H9 (cell line): Measurements from ENCODE around the gene ADCY1. TPM values are rescaled to one million over a fixed set of nuclear protein-coding genes. Genes with fewer than 3 reads are reported as not detected.

Source experiments
- DNase-seq: peaks from one replicate; pipeline ENCODE4 v3.0.0-alpha.2; 2017
- H2AFZ ChIP-seq: one replicate; pipeline ENCODE4 v1.6.1; 2013; ENCODE audit warnings: mild to moderate bottlenecking, low read length, control low read depth, moderate library complexity
- H2AK5ac ChIP-seq: 2 replicates; pipeline ENCODE4 v1.6.1; 2013; ENCODE audit warnings: low read length, control low read depth, mixed read lengths; ENCODE audit not compliant: insufficient read length
- H2BK120ac ChIP-seq: one replicate; pipeline ENCODE4 v1.6.1; 2013; ENCODE audit warnings: low read depth, mild to moderate bottlenecking, low read length, control low read depth, inconsistent platforms; ENCODE audit not compliant: poor library complexity, severe bottlenecking
- H2BK12ac ChIP-seq: 2 replicates; pipeline ENCODE4 v1.6.1; 2013; ENCODE audit warnings: low read length, control low read depth, mixed read lengths, low read depth; ENCODE audit not compliant: insufficient read length
- H2BK15ac ChIP-seq: 2 replicates; pipeline ENCODE4 v1.6.1; 2013; ENCODE audit warnings: low read depth, low read length, control low read depth
- H2BK20ac ChIP-seq: one replicate; pipeline ENCODE4 v1.6.1; 2013; ENCODE audit warnings: low read depth, mild to moderate bottlenecking, low read length, control low read depth, inconsistent platforms; ENCODE audit not compliant: poor library complexity, severe bottlenecking
- H2BK5ac ChIP-seq: 2 replicates; pipeline ENCODE4 v1.6.1; 2013; ENCODE audit warnings: low read length, control low read depth, mixed read lengths; ENCODE audit not compliant: insufficient read length
- H3K14ac ChIP-seq: 2 replicates; pipeline ENCODE4 v1.6.1; 2013; ENCODE audit warnings: low read length, control low read depth; ENCODE audit not compliant: insufficient read depth
- H3K18ac ChIP-seq: 2 replicates; pipeline ENCODE4 v1.6.1; 2013; ENCODE audit warnings: low read depth, mild to moderate bottlenecking, mixed read lengths, low read length, control low read depth; ENCODE audit not compliant: insufficient read length
- H3K23ac ChIP-seq: 2 replicates; pipeline ENCODE4 v1.6.1; 2013; ENCODE audit warnings: low read length, control low read depth, mixed read lengths, low read depth; ENCODE audit not compliant: insufficient read length
- H3K23me2 ChIP-seq: 2 replicates; pipeline ENCODE4 v1.6.1; 2013; ENCODE audit warnings: low read depth, mild to moderate bottlenecking, mixed read lengths, low read length, control low read depth; ENCODE audit not compliant: insufficient read length, poor library complexity, severe bottlenecking
- H3K27ac ChIP-seq: 2 replicates; pipeline ENCODE4 v1.5.1; 2013; ENCODE audit warnings: low read length, control low read depth, mixed read lengths, low read depth; ENCODE audit not compliant: insufficient read length
- H3K27me3 ChIP-seq: 2 replicates; pipeline ENCODE4 v1.6.1; 2013; ENCODE audit warnings: low read length, control low read depth, inconsistent platforms; ENCODE audit not compliant: insufficient read depth
- H3K4ac ChIP-seq: 2 replicates; pipeline ENCODE4 v1.6.1; 2013; ENCODE audit warnings: low read depth, mild to moderate bottlenecking, control low read depth, inconsistent platforms, low read length, moderate library complexity
- H3K4me1 ChIP-seq: 2 replicates; pipeline ENCODE4 v1.6.1; 2013; ENCODE audit warnings: low read length, control low read depth, inconsistent platforms; ENCODE audit not compliant: insufficient read depth
- H3K4me2 ChIP-seq: 2 replicates; pipeline ENCODE4 v1.6.1; 2013; ENCODE audit warnings: low read length, control low read depth, mixed read lengths; ENCODE audit not compliant: insufficient read length, insufficient read depth
- H3K56ac ChIP-seq: 2 replicates; pipeline ENCODE4 v1.6.1; 2013; ENCODE audit warnings: low read depth, mild to moderate bottlenecking, mixed read lengths, low read length, control low read depth; ENCODE audit not compliant: insufficient read length
- H3K79me1 ChIP-seq: 2 replicates; pipeline ENCODE4 v1.6.1; 2013; ENCODE audit warnings: low read depth, mild to moderate bottlenecking, moderate library complexity, low read length, control low read depth, inconsistent platforms; ENCODE audit not compliant: insufficient read depth, poor library complexity, severe bottlenecking
- H3K79me2 ChIP-seq: 2 replicates; pipeline ENCODE4 v1.6.1; 2013; ENCODE audit warnings: low read length, control low read depth, inconsistent platforms; ENCODE audit not compliant: insufficient read depth
- H3K9ac ChIP-seq: 2 replicates; pipeline ENCODE4 v1.6.1; 2013; ENCODE audit warnings: low read length, control low read depth, mixed read lengths; ENCODE audit not compliant: insufficient read length; ENCODE audit errors: extremely low read depth
- H3K9me3 ChIP-seq: one replicate; pipeline ENCODE4 v1.6.1; 2013; ENCODE audit warnings: low read depth, low read length, inconsistent platforms; ENCODE audit not compliant: control insufficient read depth
- H3T11ph ChIP-seq: one replicate; pipeline ENCODE4 v1.6.1; 2013; ENCODE audit warnings: mild to moderate bottlenecking, low read length, control low read depth, inconsistent platforms
- H4K20me1 ChIP-seq: one replicate; pipeline ENCODE4 v1.6.1; 2013; ENCODE audit not compliant: control insufficient read depth, insufficient read length, insufficient read depth
- H4K5ac ChIP-seq: 2 replicates; pipeline ENCODE4 v1.6.1; 2013; ENCODE audit warnings: low read depth, mild to moderate bottlenecking, mixed read lengths, low read length, control low read depth; ENCODE audit not compliant: insufficient read length
- H4K8ac ChIP-seq: replicated peaks from 2 replicates; pipeline ENCODE4 v1.6.1; 2013; ENCODE audit warnings: low read length, control low read depth, mixed read lengths, low read depth; ENCODE audit not compliant: insufficient read length
- H4K91ac ChIP-seq: 2 replicates; pipeline ENCODE4 v1.6.1; 2013; ENCODE audit warnings: low read depth, mild to moderate bottlenecking, moderate library complexity, mixed read lengths, low read length, control low read depth; ENCODE audit not compliant: insufficient read length
- H3K27ac Mint-ChIP-seq, 3 experiments: 2 replicates in 2 of 3; 3 replicates in 1 of 3; pipeline ENCODE4 v1.8.0; 2020 to 2021; ENCODE audit warnings: mixed read lengths in 3 of 3, mild to moderate bottlenecking in 1 of 3, moderate library complexity in 1 of 3
- H3K27me3 Mint-ChIP-seq: 2 replicates; pipeline ENCODE4 v1.8.0; 2021; ENCODE audit warnings: low read depth, mild to moderate bottlenecking, moderate library complexity, mixed read lengths
- H3K36me3 Mint-ChIP-seq, 3 experiments: 2 replicates in 2 of 3; 3 replicates in 1 of 3; pipeline ENCODE4 v1.8.0; 2020 to 2021; ENCODE audit warnings: low read depth in 3 of 3, mixed read lengths in 3 of 3; ENCODE audit not compliant: insufficient read depth in 1 of 3
- H3K4me1 Mint-ChIP-seq, 2 experiments: 2 replicates each; pipeline ENCODE4 v1.8.0; 2020; ENCODE audit warnings: mixed read lengths in 2 of 2
- H3K4me3 Mint-ChIP-seq, 2 experiments: 2 replicates in 1 of 2; 3 replicates in 1 of 2; pipeline ENCODE4 v1.8.0; 2020 to 2021; ENCODE audit warnings: mild to moderate bottlenecking in 2 of 2, mixed read lengths in 2 of 2, moderate library complexity in 1 of 2
- H3K9me3 Mint-ChIP-seq, 2 experiments: 2 replicates in 1 of 2; 3 replicates in 1 of 2; pipeline ENCODE4 v1.8.0; 2020; ENCODE audit warnings: mild to moderate bottlenecking in 2 of 2, mixed read lengths in 2 of 2, moderate library complexity in 1 of 2
- WGBS: extraction: QIAGEN DNeasy Blood & Tissue Kit; methylation state at CpG from one replicate; pipeline ENCODE4 v1.1.7; 2013; ENCODE audit warnings: missing lambda C conversion rate, low lambda C conversion rate, mixed read lengths; ENCODE audit not compliant: insufficient read length; ENCODE audit errors: extremely low coverage; 5-methylcytosine and 5-hydroxymethylcytosine counted together
- total RNA-seq: library from RNA; stranded (reverse); gene quantifications from 2 replicates; pipeline ENCODE4 v1.2.1, GENCODE V29; 2021
- TF ChIP-seq, protein P1 (sequence below): fragments of 200-600 bp; sonication (generic); conservative IDR thresholded peaks from 3 replicates; pipeline ENCODE4 v1.8.0; 2021; ENCODE audit warnings: antibody characterized with exemption, mild to moderate bottlenecking

The ADCY1 gene
- total RNA-seq, 1 experiment from 2014 or later: 21.6 TPM

DNA sequence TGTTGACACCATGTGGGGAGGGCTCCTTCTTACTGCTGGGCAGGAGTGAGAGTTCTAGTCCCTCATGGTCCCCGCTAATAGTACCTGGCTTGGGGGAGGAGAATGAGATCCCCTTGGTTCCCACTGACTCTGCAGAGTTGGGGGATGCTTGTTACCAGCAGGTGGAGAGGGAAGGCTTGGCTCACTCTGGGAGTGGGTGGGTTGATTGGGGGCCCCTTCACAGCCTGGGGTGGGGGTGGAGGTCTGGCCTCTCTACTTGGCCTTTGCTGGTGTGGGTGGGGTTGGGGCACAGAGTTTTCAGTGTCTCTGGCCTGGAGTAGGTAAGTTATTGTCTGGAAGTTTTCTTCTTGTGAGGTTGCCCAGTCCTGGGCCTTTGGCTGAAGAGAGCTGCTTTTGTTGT is 31.9 kb downstream of the ADCY1 start:
- no peak overlapping the region for H3K23ac ChIP-seq
- H2BK20ac ChIP-seq: no peak overlapping the region
- no peak overlapping the region for H3T11ph ChIP-seq
- no peaks in the 10 kb centered on the region for H3K9me3 ChIP-seq
- no peak overlapping the region for H2BK5ac ChIP-seq
- no peaks in the 10 kb centered on the region for H3K27me3 ChIP-seq
- H3K4me1 ChIP-seq: no peaks in the 10 kb centered on the region
- H4K91ac ChIP-seq: no peak overlapping the region
- H3K4me2 ChIP-seq: no peak overlapping the region
- no peak overlapping the region for H3K27ac ChIP-seq
- H2AFZ ChIP-seq: no peak overlapping the region
- no peak overlapping the region for H2BK15ac ChIP-seq
- no peak overlapping the region for H2BK12ac ChIP-seq
- no peaks in the 10 kb centered on the region for H3K79me1 ChIP-seq
- H4K20me1 ChIP-seq: no peaks in the 10 kb centered on the region
- DNase-seq: no peak
- no CpG with 5 or more reads among the region's 1 CpG for WGBS
- TF ChIP-seq, protein P1, sequence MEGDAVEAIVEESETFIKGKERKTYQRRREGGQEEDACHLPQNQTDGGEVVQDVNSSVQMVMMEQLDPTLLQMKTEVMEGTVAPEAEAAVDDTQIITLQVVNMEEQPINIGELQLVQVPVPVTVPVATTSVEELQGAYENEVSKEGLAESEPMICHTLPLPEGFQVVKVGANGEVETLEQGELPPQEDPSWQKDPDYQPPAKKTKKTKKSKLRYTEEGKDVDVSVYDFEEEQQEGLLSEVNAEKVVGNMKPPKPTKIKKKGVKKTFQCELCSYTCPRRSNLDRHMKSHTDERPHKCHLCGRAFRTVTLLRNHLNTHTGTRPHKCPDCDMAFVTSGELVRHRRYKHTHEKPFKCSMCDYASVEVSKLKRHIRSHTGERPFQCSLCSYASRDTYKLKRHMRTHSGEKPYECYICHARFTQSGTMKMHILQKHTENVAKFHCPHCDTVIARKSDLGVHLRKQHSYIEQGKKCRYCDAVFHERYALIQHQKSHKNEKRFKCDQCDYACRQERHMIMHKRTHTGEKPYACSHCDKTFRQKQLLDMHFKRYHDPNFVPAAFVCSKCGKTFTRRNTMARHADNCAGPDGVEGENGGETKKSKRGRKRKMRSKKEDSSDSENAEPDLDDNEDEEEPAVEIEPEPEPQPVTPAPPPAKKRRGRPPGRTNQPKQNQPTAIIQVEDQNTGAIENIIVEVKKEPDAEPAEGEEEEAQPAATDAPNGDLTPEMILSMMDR: no peak
- no peak overlapping the region for H4K8ac ChIP-seq
- no peak overlapping the region for H2AK5ac ChIP-seq
- no peaks in the 10 kb centered on the region for H3K23me2 ChIP-seq
- Mint-ChIP-seq H3K36me3 (peaks cover 16 to 27% (median 17%) of the 10 kb centered on the region in 3 experiments; a peak in 6 of 7 replicates), H3K27ac (no peak overlapping the region), H3K4me1 (no peaks in the 10 kb centered on the region), H3K4me3 (no peak overlapping the region), H3K9me3 (peaks cover 11 to 25% of the 10 kb centered on the region in 2 experiments; a peak in 4 of 5 replicates), H3K27me3 (no peaks in the 10 kb centered on the region; the same call in 1 of the 2 replicates)
- no peak overlapping the region for H2BK120ac ChIP-seq
- no peak overlapping the region for H3K9ac ChIP-seq
- H3K14ac ChIP-seq: no peak overlapping the region
- H3K79me2 ChIP-seq: no peaks in the 10 kb centered on the region
- H4K5ac ChIP-seq: no peak overlapping the region
- H3K4ac ChIP-seq: no peak overlapping the region
- no peak overlapping the region for H3K56ac ChIP-seq
- H3K18ac ChIP-seq: no peak overlapping the region
